IPS-15b (cell line): Measurements from ENCODE around the gene SLC25A21.
"Not testable (repeated sequence)": the region's sequence is repeated elsewhere in the genome, so short reads cannot be mapped to it uniquely, and the experiment has no call there.

ENCODE experiments used
- H3K27me3 ChIP-seq: one replicate; pipeline ENCODE4 v1.6.1; 2013; ENCODE audit warnings: low read length; ENCODE audit not compliant: control insufficient read depth, insufficient read depth
- H3K36me3 ChIP-seq: one replicate; pipeline ENCODE4 v1.6.1; 2013; ENCODE audit warnings: low read length; ENCODE audit not compliant: control insufficient read depth, insufficient read depth
- H3K4me1 ChIP-seq: one replicate; pipeline ENCODE4 v1.6.1; 2013; ENCODE audit warnings: mild to moderate bottlenecking, low read length; ENCODE audit not compliant: control insufficient read depth, insufficient read depth
- H3K4me3 ChIP-seq: one replicate; pipeline ENCODE4 v1.5.1; 2013; ENCODE audit warnings: low read depth, low read length
- H3K9ac ChIP-seq: one replicate; pipeline ENCODE4 v1.6.1; 2013; ENCODE audit warnings: low read depth, mild to moderate bottlenecking, low read length
- H3K9me3 ChIP-seq: one replicate; pipeline ENCODE4 v1.6.1; 2013; ENCODE audit warnings: mild to moderate bottlenecking, low read length; ENCODE audit not compliant: control insufficient read depth, insufficient read depth

Gene SLC25A21

DNA sequence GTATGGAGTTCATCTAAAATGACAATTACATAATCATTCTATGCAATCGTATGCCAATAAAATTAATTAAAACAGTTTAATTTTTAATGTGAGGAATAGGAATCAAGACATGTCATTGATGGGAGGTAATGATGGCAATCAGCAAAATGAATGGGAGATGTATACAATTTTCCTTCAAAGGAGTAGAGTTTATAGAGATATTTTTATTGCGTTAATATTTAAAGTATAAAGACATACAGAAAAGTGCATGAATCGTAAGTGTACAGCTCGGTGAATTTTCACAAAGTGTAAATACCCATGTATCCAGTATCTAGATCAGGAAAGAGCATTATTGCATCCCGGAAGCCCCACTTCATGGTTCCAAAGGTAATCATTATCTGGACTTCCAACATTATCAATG lies 26.5 kb upstream of the SLC25A21 start:
- no peaks in the 10 kb centered on the region for H3K36me3 ChIP-seq
- no peak overlapping the region for H3K9ac ChIP-seq
- H3K27me3 ChIP-seq, result no peaks in the 10 kb centered on the region
- H3K4me1 ChIP-seq, result peaks cover 4% of the 10 kb centered on the region
- H3K9me3 ChIP-seq, result no peaks in the 10 kb centered on the region
- no peak overlapping the region for H3K4me3 ChIP-seq

- Histone ChIP-seq H3K4me1 (peaks cover 4% of the 10 kb centered on the region), H3K9ac (peak overlapping the region; percentile 86), H3K4me3 (peak overlapping the region; percentile 83), H3K36me3 (no peaks in the 10 kb centered on the region), H3K9me3 (no peaks in the 10 kb centered on the region), H3K27me3 (no peaks in the 10 kb centered on the region)
Measured at GRCh38 chr14:37198273-37198598, 25.8 kb upstream of the SLC25A21 start.

DNA sequence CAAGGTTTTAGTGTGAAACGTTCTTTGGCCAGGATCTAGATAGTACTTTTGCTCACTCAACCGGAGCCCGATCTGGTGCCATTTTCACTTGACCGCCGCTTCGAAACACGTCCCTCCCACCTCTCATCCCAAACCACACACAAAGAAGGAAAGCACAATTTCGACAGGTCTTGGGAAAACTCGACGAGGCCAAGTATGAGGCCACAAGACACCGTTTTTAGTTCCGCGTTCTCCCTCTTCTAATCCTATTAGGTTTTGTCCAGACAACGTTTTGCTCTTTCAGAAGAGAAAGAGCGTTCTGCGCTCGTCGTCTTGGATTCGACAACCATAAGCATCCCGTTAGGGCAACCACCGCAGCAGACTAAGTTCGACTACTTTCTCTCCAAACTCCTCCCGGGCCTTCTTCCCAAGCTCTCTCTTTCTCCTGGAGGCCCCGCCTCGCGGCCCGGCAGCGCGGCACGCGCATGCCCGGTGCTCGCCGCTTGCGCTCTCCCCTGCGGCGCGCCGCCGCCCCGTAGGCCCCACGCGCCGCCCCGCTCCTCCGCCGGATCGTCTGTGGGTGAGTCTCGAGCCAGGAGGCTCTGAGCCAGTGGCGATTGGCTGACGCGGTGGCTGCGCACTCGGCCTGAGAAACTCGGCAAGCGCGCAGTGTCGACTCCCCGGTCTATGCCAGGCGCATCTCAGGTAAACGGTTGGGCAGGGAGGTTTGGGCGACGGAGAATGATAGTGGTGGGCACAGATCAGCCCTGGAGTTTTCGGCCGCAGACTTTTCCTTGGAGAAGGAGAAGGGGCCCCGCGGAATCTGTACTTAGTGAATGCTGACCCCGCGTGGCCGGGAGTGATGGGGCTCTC lies 25.2 kb upstream of the SLC25A21 start, which contains the start of gene MIPOL1:
TSS of gene MIPOL1 (plus strand) at position 517 of the 852 bp plus-strand sequence. CDS start 49,952 bp downstream, outside the sequence.
- Histone ChIP-seq H3K4me3 (peak within 1 kb of the TSS; percentile 83), H3K27me3 (no peaks in the 10 kb centered on the region), H3K36me3 (no peaks in the 10 kb centered on the region), H3K9ac (peak within 1 kb of the TSS; percentile 86), H3K4me1 (peaks cover 4% of the 10 kb centered on the region), H3K9me3 (no peaks in the 10 kb centered on the region)

- H3K27me3 ChIP-seq, result no peaks in the 10 kb centered on the region
- H3K9ac ChIP-seq, result no peak overlapping the region
- peaks cover under 1% of the 10 kb centered on the region for H3K4me1 ChIP-seq
- no peaks in the 10 kb centered on the region for H3K36me3 ChIP-seq
- H3K4me3 ChIP-seq, result peak overlapping the region; percentile 83
- no peaks in the 10 kb centered on the region for H3K9me3 ChIP-seq
Measured at GRCh38 chr14:37196604-37197420, 24.4 kb upstream of the SLC25A21 start.

DNA sequence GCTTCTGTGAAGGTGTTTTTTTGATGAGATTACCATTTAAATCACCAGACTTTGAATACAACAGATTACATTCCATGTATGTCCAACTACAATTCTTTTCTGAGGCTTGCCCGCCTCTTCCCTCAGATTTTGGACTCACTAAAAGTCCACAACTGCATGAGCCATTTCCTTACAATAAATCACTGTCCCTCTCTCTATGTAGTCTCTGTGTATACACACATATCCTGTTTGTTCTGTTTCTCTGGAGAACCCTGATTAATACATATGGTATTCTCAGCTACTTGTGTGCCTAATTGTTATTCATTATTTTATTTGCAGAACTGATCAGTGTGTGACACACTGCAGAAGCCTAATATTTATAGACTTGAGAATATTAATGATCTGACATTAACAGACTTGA lies 22.9 kb upstream of the SLC25A21 start:
- Histone ChIP-seq H3K36me3 (no peaks in the 10 kb centered on the region), H3K4me3 (no peak overlapping the region), H3K27me3 (no peaks in the 10 kb centered on the region), H3K9ac (no peak overlapping the region), H3K9me3 (no peaks in the 10 kb centered on the region), H3K4me1 (no peaks in the 10 kb centered on the region)

- no peaks in the 10 kb centered on the region for H3K9me3 ChIP-seq
- H3K4me1 ChIP-seq, result no peaks in the 10 kb centered on the region
- no peak overlapping the region for H3K4me3 ChIP-seq
- H3K9ac ChIP-seq, result no peak overlapping the region
- no peaks in the 10 kb centered on the region for H3K36me3 ChIP-seq
- no peaks in the 10 kb centered on the region for H3K27me3 ChIP-seq
Measured at GRCh38 chr14:37194698-37195097, 22.3 kb upstream of the SLC25A21 start.

- H3K27me3 ChIP-seq, H3K4me1 ChIP-seq, H3K4me3 ChIP-seq, H3K36me3 ChIP-seq, H3K9ac ChIP-seq, H3K9me3 ChIP-seq: not testable (repeated sequence)
Measured at GRCh38 chr14:37189733-37190132, 17.3 kb upstream of the SLC25A21 start.

DNA sequence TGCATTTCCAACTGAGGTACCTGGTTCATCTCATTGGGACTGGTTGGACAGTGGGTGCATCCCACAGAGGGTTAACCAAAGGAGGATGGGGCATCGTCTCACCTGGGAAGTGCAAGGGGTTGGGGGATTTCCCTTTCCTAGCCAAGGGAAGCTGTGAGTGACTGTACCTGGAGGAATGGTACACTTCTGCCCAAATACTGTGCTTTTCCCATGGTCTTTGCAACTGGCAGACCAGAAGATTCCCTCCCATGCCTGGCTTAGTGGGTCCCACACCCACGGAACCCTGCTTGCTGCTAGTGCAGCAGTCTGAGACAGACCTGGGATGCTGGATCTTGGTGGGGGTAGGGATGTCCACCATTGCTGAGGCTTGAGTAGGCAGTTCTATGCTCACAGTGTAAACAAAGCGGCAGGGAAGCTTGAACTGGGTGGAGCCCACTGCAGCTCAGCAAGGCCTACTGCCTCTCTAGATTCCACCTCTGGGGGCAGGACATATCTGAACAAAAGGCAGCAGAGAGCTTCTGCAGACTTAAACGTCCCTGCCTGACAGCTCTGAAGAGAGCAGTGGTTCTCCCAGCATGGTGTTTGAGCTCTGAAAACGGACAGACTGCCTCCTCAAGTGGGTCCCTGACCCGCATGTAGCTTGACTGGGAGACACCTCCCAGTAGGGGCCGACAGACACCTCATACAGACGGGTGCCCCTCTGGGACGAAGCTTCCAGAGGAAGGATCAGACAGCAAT lies 15.6 kb upstream of the SLC25A21 start:
- not testable (repeated sequence) for H3K4me1 ChIP-seq, H3K9me3 ChIP-seq, H3K36me3 ChIP-seq, H3K4me3 ChIP-seq, H3K27me3 ChIP-seq, H3K9ac ChIP-seq

GRCh38 chr14:37187294-37187693 lies 14.9 kb upstream of the SLC25A21 start:
- no peaks in the 10 kb centered on the region for H3K9me3 ChIP-seq

DNA sequence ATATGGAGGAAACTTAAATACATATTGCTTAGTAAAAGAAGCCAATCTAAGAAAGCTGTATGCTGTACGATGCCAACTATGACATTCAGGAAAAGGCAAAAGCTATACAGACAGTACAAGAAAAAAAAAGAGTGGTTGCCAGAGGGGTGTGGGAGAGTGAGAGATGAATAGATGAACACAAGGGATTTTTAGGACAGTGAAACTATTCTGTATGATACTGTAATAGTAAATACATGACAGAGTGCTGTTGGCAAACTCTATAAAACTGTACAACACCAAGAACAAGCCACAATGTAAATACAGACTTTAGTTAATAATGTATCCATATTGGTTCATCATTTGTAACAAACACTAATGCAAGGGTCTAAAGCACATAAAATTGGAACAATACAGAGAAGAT lies 14.5 kb upstream of the SLC25A21 start:
- no peaks in the 10 kb centered on the region for H3K27me3 ChIP-seq
- H3K4me1 ChIP-seq, result no peaks in the 10 kb centered on the region
- H3K9ac ChIP-seq, result no peak overlapping the region
- no peak overlapping the region for H3K4me3 ChIP-seq
- H3K36me3 ChIP-seq, result no peaks in the 10 kb centered on the region
- no peaks in the 10 kb centered on the region for H3K9me3 ChIP-seq

More at GRCh38 chr14:37187294-37187693, 14.9 kb upstream of the SLC25A21 start:
- Histone ChIP-seq H3K4me1 (no peaks in the 10 kb centered on the region), H3K4me3 (no peak overlapping the region), H3K27me3 (no peaks in the 10 kb centered on the region), H3K9ac (no peak overlapping the region), H3K36me3 (no peaks in the 10 kb centered on the region)

GRCh38 chr14:37185670-37186069 lies 13.3 kb upstream of the SLC25A21 start:
- H3K27me3 ChIP-seq, result no peaks in the 10 kb centered on the region
- H3K9me3 ChIP-seq, result no peaks in the 10 kb centered on the region
- no peaks in the 10 kb centered on the region for H3K36me3 ChIP-seq
- H3K4me1 ChIP-seq, result no peaks in the 10 kb centered on the region
- no peak overlapping the region for H3K4me3 ChIP-seq
- H3K9ac ChIP-seq, result no peak overlapping the region
